Transverse colon (tissue), 4 donors: ENCODE data around the gene ADPRHL1. TPM values are rescaled to one million over a fixed set of nuclear protein-coding genes. Genes with fewer than 3 reads are reported as not detected.
"Not testable (repeated sequence)": the region's sequence is repeated elsewhere in the genome, so short reads cannot be mapped to it uniquely, and the experiment has no call there.

ENCODE experiments used
- DNase-seq: peaks from one replicate; pipeline ENCODE4 v3.0.0-alpha.2; 2019
- H3K27ac ChIP-seq, 4 donors: fragments of 200-600 bp; sonication (generic); 2 replicates each; pipeline ENCODE4 v1.5.1; 2016 to 2018; ENCODE audit warnings: inconsistent platforms in 4 of 4
- H3K27me3 ChIP-seq: fragments of 200-600 bp; sonication (generic); 2 replicates; pipeline ENCODE4 v1.5.1; 2017; ENCODE audit warnings: inconsistent platforms
- H3K36me3 ChIP-seq, 4 donors: fragments of 200-600 bp; sonication (generic); 2 replicates each; pipeline ENCODE4 v1.5.1; 2017 to 2019; ENCODE audit warnings: inconsistent platforms in 4 of 4
- H3K4me1 ChIP-seq, 4 donors: fragments of 200-600 bp; sonication (generic); 2 replicates each; pipeline ENCODE4 v1.5.1; 2017 to 2020; ENCODE audit warnings: inconsistent platforms in 4 of 4
- H3K4me3 ChIP-seq, 4 donors: fragments of 200-600 bp; sonication (generic); 1 replicate in 1 of 4; 2 replicates in 3 of 4; pipeline versions ENCODE4 v1.5.1 to v1.6.1; 2017 to 2019; ENCODE audit warnings: inconsistent platforms in 4 of 4
- H3K9me3 ChIP-seq, 2 donors: fragments of 200-600 bp; sonication (generic); 2 replicates each; pipeline ENCODE4 v1.5.1; 2017 to 2019; ENCODE audit warnings: inconsistent platforms in 2 of 2
- EP300 ChIP-seq: sonication (generic); formaldehyde crosslinking; IDR thresholded peaks from one replicate; pipeline ENCODE4 v1.6.1; 2017; ENCODE audit warnings: antibody characterized with exemption, low read depth
- POLR2A ChIP-seq: fragments of 450-650 bp; IDR thresholded peaks from one replicate; pipeline ENCODE4 v1.6.1; 2016; ENCODE audit warnings: antibody characterized with exemption, mild to moderate bottlenecking, moderate library complexity
- POLR2AphosphoS5 ChIP-seq, 3 donors: sonication (generic); formaldehyde crosslinking; IDR thresholded peaks; one replicate each; pipeline ENCODE4 v1.6.1; 2016; ENCODE audit warnings: antibody characterized with exemption in 3 of 3
- WGBS, 2 donors: methylation state at CpG; one replicate each; pipeline ENCODE4 v1.1.5; 2018; ENCODE audit warnings: low coverage in 1 of 2; 5-methylcytosine and 5-hydroxymethylcytosine counted together
- in situ Hi-C, 4 donors: fragments of 200-750 bp; cut with MboI; loops; one replicate each; pipeline versions ENCODE4 v1.15.0 to v1.15.1; 2017; ENCODE audit warnings: low sequenced_read_pairs in 3 of 4, low pct_ligation_motif_present in 1 of 4, low pct_unique_long_range_greater_than_20kb in 1 of 4
- intact Hi-C: fragments of 100-400 bp; cut with DNase I; formaldehyde crosslinking; loops from one replicate; pipeline ENCODE4 v1.15.1; 2023; ENCODE audit warnings: low total_unique reads
- total RNA-seq, 4 donors: library from RNA; depleted of rRNA; stranded (reverse); fragments of >200 nt; gene quantifications; one replicate each; pipeline ENCODE4 v1.1.0, GENCODE V29; 2016
- TF ChIP-seq, protein P1 (sequence below), 5 experiments: fragments of 200-600 bp in 3 of 5; fragments of 450-650 bp in 2 of 5; sonication (generic) in 3 of 5; IDR thresholded peaks; 1 replicate in 2 of 5; 2 replicates in 3 of 5; pipeline ENCODE4 v1.5.1; 2016 to 2017; ENCODE audit warnings: antibody characterized with exemption in 5 of 5, inconsistent platforms in 3 of 5, mild to moderate bottlenecking in 2 of 5, moderate library complexity in 1 of 5

Gene ADPRHL1
- total RNA-seq, 4 donors from 2014 or later, result 4.1 to 10.2 (median 5.9) TPM

GRCh38 chr13:113378825-113379224 lies 74.5 kb downstream of the ADPRHL1 start:
- WGBS, 2 donors, result 90 to 92% methylated on average over 4 to 10 of the region's 10 CpGs
- TF ChIP-seq, protein P1, sequence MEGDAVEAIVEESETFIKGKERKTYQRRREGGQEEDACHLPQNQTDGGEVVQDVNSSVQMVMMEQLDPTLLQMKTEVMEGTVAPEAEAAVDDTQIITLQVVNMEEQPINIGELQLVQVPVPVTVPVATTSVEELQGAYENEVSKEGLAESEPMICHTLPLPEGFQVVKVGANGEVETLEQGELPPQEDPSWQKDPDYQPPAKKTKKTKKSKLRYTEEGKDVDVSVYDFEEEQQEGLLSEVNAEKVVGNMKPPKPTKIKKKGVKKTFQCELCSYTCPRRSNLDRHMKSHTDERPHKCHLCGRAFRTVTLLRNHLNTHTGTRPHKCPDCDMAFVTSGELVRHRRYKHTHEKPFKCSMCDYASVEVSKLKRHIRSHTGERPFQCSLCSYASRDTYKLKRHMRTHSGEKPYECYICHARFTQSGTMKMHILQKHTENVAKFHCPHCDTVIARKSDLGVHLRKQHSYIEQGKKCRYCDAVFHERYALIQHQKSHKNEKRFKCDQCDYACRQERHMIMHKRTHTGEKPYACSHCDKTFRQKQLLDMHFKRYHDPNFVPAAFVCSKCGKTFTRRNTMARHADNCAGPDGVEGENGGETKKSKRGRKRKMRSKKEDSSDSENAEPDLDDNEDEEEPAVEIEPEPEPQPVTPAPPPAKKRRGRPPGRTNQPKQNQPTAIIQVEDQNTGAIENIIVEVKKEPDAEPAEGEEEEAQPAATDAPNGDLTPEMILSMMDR (IDR thresholded peaks at IDR 0.05), result no peak
- no peak for TF ChIP-seq POLR2AphosphoS5 (IDR thresholded peaks at IDR 0.05)
- H3K36me3 ChIP-seq, result no peaks in the 10 kb centered on the region
- in situ Hi-C loops (loop anchor here (25.0 kb wide), 3 partner anchors 92 to 442 kb away; partner anchors contain the start of genes LAMP1 (in 1 of the 4) and MCF2L (in 1 of the 4)), intact Hi-C loops (no loop called here)
- H3K27ac ChIP-seq, result no peak overlapping the region
- H3K4me3 ChIP-seq, result no peak overlapping the region
- no peak for DNase-seq
- H3K4me1 ChIP-seq, result peaks cover 0 to 10% (median 0%) of the 10 kb centered on the region in 4 donors
- no peaks in the 10 kb centered on the region for H3K27me3 ChIP-seq
- no peaks in the 10 kb centered on the region for H3K9me3 ChIP-seq

DNA sequence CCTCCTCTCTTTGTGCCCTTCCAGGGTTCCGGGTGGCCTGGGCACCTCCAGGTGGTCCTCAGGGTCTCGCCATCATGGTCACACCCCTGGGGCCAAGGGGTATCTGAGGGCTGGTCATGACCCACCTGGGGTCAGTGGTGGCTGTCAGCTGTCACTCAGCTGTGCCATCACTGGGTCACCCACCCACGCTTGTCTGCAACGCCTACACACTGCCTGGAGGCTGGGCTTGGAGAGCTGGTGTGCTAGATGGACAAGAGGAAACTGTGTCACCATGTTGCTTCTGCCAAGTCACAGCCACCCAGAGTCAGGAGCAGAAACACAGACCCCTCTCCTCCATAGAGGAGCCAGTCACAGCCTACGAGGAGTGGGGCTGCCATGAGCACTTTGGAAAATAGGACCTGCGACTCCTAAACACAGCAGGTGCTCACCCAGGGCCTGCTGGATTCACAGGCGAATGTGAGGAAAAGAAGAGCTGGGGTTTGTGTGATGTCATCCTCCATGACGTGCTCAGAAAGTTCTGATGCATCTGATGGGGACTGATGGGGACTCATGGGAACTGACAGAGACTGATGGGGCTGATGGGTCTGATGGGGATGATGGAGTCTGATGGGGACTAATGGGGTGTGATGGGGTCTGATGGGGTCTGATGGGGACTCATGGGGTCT lies 78.6 kb downstream of the ADPRHL1 start:
- Histone ChIP-seq H3K4me1 (no peaks in the 10 kb centered on the region), H3K36me3 (no peaks in the 10 kb centered on the region), H3K9me3 (no peaks in the 10 kb centered on the region), H3K27ac (no peak overlapping the region), H3K27me3 (no peaks in the 10 kb centered on the region), H3K4me3 (no peak overlapping the region)
- intact Hi-C loops (no loop called here), in situ Hi-C loops (loop anchor here (25.0 kb wide), 3 partner anchors 87 to 437 kb away; partner anchors contain the start of genes LAMP1 (in 1 of the 4) and MCF2L (in 1 of the 4))
- TF ChIP-seq EP300, result no peak
- TF ChIP-seq POLR2AphosphoS5 (IDR thresholded peaks at IDR 0.05), result no peak
- TF ChIP-seq, protein P1 (IDR thresholded peaks at IDR 0.05), result no peak
- TF ChIP-seq POLR2A, result no peak
- DNase-seq, result no peak
- WGBS, 2 donors, result 64% methylated on average over 8 of the region's 8 CpGs; no CpG with 5 or more reads in 1 of the 2 donors

- TF ChIP-seq POLR2A (no peak), EP300 (no peak), POLR2AphosphoS5 (IDR thresholded peaks at IDR 0.05) (no peak)
- TF ChIP-seq, protein P1 (IDR thresholded peaks at IDR 0.05), result no peak
- Histone ChIP-seq H3K36me3 (no peaks in the 10 kb centered on the region), H3K9me3 (no peaks in the 10 kb centered on the region), H3K4me1 (no peaks in the 10 kb centered on the region), H3K4me3 (no peak overlapping the region), H3K27me3 (no peaks in the 10 kb centered on the region), H3K27ac (no peak overlapping the region)
- in situ Hi-C loops (no loop called here), intact Hi-C loops (no loop called here)
- WGBS, 2 donors, result 79% methylated on average over 20 of the region's 20 CpGs; no CpG with 5 or more reads in 1 of the 2 donors
- DNase-seq, result no peak
Measured at GRCh38 chr13:113373811-113374485, 79.3 kb downstream of the ADPRHL1 start.

GRCh38 chr13:113371701-113372100 lies 81.6 kb downstream of the ADPRHL1 start:
- DNase-seq, result not testable (repeated sequence)
- WGBS, 2 donors, result 85% methylated on average over 3 of the region's 3 CpGs; no CpG with 5 or more reads in 1 of the 2 donors

More at GRCh38 chr13:113371701-113372100, 81.6 kb downstream of the ADPRHL1 start:
- H3K36me3 ChIP-seq, H3K9me3 ChIP-seq, H3K27ac ChIP-seq, H3K4me3 ChIP-seq, intact Hi-C loops, in situ Hi-C loops, H3K27me3 ChIP-seq, H3K4me1 ChIP-seq: not testable (repeated sequence)
